GM12865 (cell line): Measurements from ENCODE around the gene VGLL1.

Experiments
- DNase-seq: peaks from one replicate; pipeline ENCODE4 v3.0.0; 2010; ENCODE audit warnings: low read depth
- H3K4me3 ChIP-seq: 2 replicates; pipeline ENCODE4 v1.5.1; 2011; ENCODE audit warnings: mild to moderate bottlenecking, low read depth, low read length, control low read depth
- TF ChIP-seq, protein P1 (sequence below): IDR thresholded peaks from 2 replicates; pipeline ENCODE4 v1.5.1; 2011; ENCODE audit warnings: low read length, control low read depth, low read depth, inconsistent platforms; ENCODE audit not compliant: insufficient read depth; ENCODE audit errors: missing control alignments

The VGLL1 gene

GRCh38 chrX:136588036-136588435, 56.0 kb downstream of the VGLL1 start:
- TF ChIP-seq, protein P1, sequence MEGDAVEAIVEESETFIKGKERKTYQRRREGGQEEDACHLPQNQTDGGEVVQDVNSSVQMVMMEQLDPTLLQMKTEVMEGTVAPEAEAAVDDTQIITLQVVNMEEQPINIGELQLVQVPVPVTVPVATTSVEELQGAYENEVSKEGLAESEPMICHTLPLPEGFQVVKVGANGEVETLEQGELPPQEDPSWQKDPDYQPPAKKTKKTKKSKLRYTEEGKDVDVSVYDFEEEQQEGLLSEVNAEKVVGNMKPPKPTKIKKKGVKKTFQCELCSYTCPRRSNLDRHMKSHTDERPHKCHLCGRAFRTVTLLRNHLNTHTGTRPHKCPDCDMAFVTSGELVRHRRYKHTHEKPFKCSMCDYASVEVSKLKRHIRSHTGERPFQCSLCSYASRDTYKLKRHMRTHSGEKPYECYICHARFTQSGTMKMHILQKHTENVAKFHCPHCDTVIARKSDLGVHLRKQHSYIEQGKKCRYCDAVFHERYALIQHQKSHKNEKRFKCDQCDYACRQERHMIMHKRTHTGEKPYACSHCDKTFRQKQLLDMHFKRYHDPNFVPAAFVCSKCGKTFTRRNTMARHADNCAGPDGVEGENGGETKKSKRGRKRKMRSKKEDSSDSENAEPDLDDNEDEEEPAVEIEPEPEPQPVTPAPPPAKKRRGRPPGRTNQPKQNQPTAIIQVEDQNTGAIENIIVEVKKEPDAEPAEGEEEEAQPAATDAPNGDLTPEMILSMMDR: no peak
- peak; percentile 46 for DNase-seq
- H3K4me3 ChIP-seq: no peak overlapping the region

- no peak for DNase-seq
- no peak overlapping the region for H3K4me3 ChIP-seq
- TF ChIP-seq, protein P1: no peak
These were observed 58.0 kb downstream of the VGLL1 start for GRCh38 chrX:136589966-136590365.

DNA sequence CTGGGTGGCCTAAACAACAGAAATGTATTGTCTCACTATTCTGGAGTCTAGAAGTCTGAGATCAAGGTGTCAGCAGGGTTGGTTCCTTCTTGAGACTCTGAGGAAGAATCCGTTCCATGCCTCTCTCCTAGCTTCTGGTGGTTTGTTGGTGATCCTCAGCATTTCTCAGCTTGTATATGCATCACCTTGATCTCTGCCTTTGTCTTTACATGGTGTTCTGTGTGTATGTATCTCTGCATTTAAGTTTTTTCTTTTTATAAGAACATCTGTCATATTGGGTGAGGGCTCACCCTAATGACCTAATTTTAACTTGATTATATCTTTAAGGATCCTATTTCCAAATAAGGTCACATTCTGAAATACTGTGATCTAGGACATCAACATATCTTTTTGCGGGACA, 65.3 kb downstream of the VGLL1 start:
- DNase-seq: no peak
- no peak overlapping the region for H3K4me3 ChIP-seq
- TF ChIP-seq, protein P1: no peak

GRCh38 chrX:136597954-136598353, 65.9 kb downstream of the VGLL1 start:
- TF ChIP-seq, protein P1: no peak
- H3K4me3 ChIP-seq: no peak overlapping the region
- no peak for DNase-seq

GRCh38 chrX:136598631-136599030, 66.6 kb downstream of the VGLL1 start:
- peak; percentile 17 for DNase-seq
- TF ChIP-seq, protein P1: no peak
- H3K4me3 ChIP-seq: no peak overlapping the region

- DNase-seq: no peak
- H3K4me3 ChIP-seq: no peak overlapping the region
- TF ChIP-seq, protein P1: no peak
These were observed 68.0 kb downstream of the VGLL1 start for GRCh38 chrX:136600059-136600458.
